Adrenal gland (tissue), 12 donors: ENCODE measurements around the gene EPB42. TPM values are rescaled to one million over a fixed set of nuclear protein-coding genes. Genes with fewer than 3 reads are reported as not detected.
A peak's percentile ranks its signal among the peaks of the same experiment; 100 is the strongest.

Experiments
- DNase-seq, 7 donors: peaks; one replicate each; pipeline ENCODE4 v3.0.0-alpha.2; 2019 to 2020
- H3K27ac ChIP-seq, 5 donors: fragments of 200-600 bp; sonication (generic) in 4 of 5; 1 replicate in 3 of 5; 2 replicates in 2 of 5; pipeline versions ENCODE4 v1.5.1 to v1.8.0; 2016 to 2020; ENCODE audit warnings: mild to moderate bottlenecking in 1 of 5
- H3K27me3 ChIP-seq: fragments of 200-600 bp; 2 replicates; pipeline ENCODE4 v1.8.0; 2021
- H3K36me3 ChIP-seq, 2 donors: fragments of 200-600 bp; replicated peaks in 1 of 2; 1 replicate in 1 of 2; 2 replicates in 1 of 2; pipeline versions ENCODE4 v1.5.1 to v1.8.0; 2018 to 2022
- H3K4me1 ChIP-seq, 2 donors: fragments of 200-600 bp; replicated peaks in 1 of 2; 1 replicate in 1 of 2; 2 replicates in 1 of 2; pipeline versions ENCODE4 v1.5.1 to v1.8.0; 2018 to 2021
- H3K4me3 ChIP-seq, 4 donors: fragments of 200-600 bp; sonication (generic) in 3 of 4; one replicate each; pipeline ENCODE4 v1.5.1; 2016 to 2018
- H3K9me3 ChIP-seq, 3 donors: fragments of 200-600 bp; sonication (generic) in 1 of 3; replicated peaks in 1 of 3; 1 replicate in 2 of 3; 2 replicates in 1 of 3; pipeline versions ENCODE4 v1.5.1 to v1.8.0; 2016 to 2021
- POLR2A ChIP-seq, 2 donors: fragments of 450-650 bp; IDR thresholded peaks; one replicate each; pipeline ENCODE4 v1.6.1; 2017; ENCODE audit warnings: antibody characterized with exemption in 2 of 2, mild to moderate bottlenecking in 2 of 2, moderate library complexity in 1 of 2
- WGBS, 4 donors: extraction: QIAGEN DNeasy Blood & Tissue Kit in 2 of 4; methylation state at CpG; one replicate each; pipeline versions ENCODE4 v1.1.5 to v1.1.7; 2013 to 2017; 5-methylcytosine and 5-hydroxymethylcytosine counted together
- intact Hi-C, 2 donors: fragments of 100-400 bp; cut with DNase I; formaldehyde crosslinking; loops; one replicate each; pipeline versions ENCODE4 v1.14.1 to v1.15.0; 2022 to 2023
- polyA plus RNA-seq, 3 donors: library from polyadenylated mRNA; stranded (reverse); fragments of 200-250 nt in 2 of 3; fragments of 350-450 nt in 1 of 3; fragmentation: Illumina TruSeq in 1 of 3; extraction: RNeasy Lipid Tissue Mini Kit (QIAGEN cat#74804) in 1 of 3; gene quantifications; one replicate each; pipeline ENCODE4 v1.2.3, GENCODE V29; 2013 to 2014
- total RNA-seq, 9 donors: library from RNA; depleted of rRNA in 4 of 9; stranded (reverse); fragments of >200 nt in 4 of 9; fragments of 120-200 nt in 1 of 9; fragmentation: NEBNext Ultra II Directional in 1 of 9; extraction: Animal tissue kit (Norgen Biotek cat#: 25700) in 1 of 9; gene quantifications; one replicate each; pipeline versions ENCODE4 v1.1.0 to v1.2.4, GENCODE V29; 2013 to 2023
- TF ChIP-seq, protein P1 (sequence below), 6 experiments: fragments of 450-650 bp in 4 of 6; fragments of 200-600 bp in 2 of 6; sonication (generic) in 1 of 6; IDR thresholded peaks; 1 replicate in 5 of 6; 2 replicates in 1 of 6; pipeline versions ENCODE4 v1.5.1 to v1.8.0; 2016 to 2021; ENCODE audit warnings: antibody characterized with exemption in 6 of 6, mild to moderate bottlenecking in 2 of 6, moderate library complexity in 1 of 6
- donor health status: healthy with polysubstance abuse.
- donor health status: Bipolar disorder and iron deficiency.
- donor health status: DM: yes; HTN: yes; CAD: no.
- donor health status: DM: no; HTN: no; CAD: no.
- donor health status: DM: no; HTN: no; CAD: no.
- donor health status: DM: yes; HTN: yes; CAD: no.

EPB42 gene
- total and polyA plus RNA-seq, 12 donors, result 0.10 to 4.7 (median 0.45) TPM; not detected in 9

DNA sequence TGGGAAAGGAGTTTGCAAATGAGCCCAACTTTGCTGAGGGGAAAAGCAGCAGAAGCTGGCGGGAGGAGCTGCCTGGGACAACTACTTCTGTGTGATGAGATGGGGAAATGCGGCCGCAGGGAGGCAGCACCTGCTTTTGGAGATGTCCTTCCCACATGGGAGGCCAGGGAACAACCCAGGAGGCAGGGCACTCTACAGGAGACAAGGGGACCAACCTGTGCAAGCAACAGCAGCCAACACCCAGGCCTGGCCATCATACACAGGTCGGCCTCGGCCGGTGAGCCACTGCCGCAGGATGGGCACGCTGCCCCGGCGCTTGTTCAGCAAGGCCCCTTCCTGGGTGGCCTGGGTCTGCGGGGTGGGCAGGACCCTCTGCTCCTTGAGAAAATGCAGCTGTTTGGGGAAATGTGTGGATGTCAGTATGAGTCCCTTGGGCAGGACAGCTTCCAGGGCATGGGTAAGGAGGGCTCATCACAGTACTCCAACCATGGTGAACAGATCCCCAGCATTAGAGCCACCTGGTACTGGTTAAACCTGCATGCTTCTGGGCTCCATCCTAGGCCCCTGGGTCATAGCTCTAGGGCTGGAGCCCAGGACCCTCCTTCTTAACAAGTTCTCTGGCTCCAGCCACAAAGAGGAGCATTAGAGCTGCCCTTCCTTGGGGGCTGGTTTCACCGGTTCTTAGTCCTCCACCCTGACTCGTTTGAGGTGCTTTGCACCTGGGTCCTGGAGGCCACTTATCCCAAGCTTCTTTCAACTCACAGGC is 11.6 kb downstream of the EPB42 start:
- H3K4me1 ChIP-seq, result no peaks in the 10 kb centered on the region
- no peak overlapping the region for H3K4me3 ChIP-seq
- H3K27ac ChIP-seq, result no peak overlapping the region
- TF ChIP-seq, protein P1, sequence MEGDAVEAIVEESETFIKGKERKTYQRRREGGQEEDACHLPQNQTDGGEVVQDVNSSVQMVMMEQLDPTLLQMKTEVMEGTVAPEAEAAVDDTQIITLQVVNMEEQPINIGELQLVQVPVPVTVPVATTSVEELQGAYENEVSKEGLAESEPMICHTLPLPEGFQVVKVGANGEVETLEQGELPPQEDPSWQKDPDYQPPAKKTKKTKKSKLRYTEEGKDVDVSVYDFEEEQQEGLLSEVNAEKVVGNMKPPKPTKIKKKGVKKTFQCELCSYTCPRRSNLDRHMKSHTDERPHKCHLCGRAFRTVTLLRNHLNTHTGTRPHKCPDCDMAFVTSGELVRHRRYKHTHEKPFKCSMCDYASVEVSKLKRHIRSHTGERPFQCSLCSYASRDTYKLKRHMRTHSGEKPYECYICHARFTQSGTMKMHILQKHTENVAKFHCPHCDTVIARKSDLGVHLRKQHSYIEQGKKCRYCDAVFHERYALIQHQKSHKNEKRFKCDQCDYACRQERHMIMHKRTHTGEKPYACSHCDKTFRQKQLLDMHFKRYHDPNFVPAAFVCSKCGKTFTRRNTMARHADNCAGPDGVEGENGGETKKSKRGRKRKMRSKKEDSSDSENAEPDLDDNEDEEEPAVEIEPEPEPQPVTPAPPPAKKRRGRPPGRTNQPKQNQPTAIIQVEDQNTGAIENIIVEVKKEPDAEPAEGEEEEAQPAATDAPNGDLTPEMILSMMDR (IDR thresholded peaks at IDR 0.05), result no peak
- TF ChIP-seq POLR2A (IDR thresholded peaks at IDR 0.05), result no peak
- no peaks in the 10 kb centered on the region for H3K36me3 ChIP-seq
- whole genome bisulfite sequencing, 4 donors, result 70 to 80% (median 78%) methylated on average over 5 to 13 of the region's 13 CpGs
- intact Hi-C loops, result no loop called here
- no peaks in the 10 kb centered on the region for H3K27me3 ChIP-seq
- peak in 2 of 7 donors; percentile 16 to 44 for DNase-seq
- no peaks in the 10 kb centered on the region for H3K9me3 ChIP-seq

DNA sequence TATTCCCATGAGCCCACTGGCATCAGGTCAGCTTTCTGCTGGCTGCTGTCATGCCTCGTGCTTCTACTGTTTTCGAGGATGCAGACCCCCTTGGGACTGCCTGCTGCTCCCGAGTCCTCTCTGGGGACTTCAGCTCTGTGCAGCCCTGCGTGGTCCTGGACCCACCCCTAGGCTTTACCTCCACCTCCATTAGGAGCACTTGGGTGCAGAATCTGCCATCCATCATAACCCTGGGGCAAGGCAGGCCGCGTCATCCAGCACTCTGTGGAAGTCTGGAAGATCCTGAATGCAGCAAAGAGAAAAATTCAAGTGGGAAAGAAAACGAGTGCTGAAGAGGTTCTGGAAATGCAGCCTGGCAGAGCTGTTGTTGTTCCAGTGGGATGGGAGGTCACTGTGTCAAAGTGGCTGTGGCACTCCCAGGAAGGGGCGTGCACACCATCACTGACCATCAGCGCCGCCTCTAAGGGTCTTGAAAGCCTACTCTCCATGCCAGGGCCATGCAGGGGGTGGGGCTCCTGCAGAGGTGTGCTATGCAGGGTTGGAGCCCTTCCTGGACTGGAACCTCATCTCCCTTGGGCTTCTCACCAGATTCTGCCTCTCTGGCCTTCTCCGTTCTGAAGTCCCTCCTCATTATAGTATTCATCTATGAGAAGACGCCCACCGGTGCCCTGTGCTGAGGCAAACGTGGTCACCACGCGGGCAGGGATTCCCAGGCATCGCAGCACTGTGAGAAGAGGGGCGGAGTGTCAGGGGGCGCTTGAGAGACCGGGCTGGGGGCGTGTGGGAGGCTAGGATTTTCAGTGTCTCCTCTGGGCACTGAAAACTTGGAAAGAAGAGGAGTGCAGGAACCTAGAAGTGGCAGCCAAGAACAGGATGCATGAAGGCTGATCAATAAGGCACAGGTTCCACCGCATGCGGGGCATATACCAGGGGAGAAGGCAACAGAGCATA is 12.5 kb downstream of the EPB42 start:
- TF ChIP-seq POLR2A (IDR thresholded peaks at IDR 0.05), result no peak
- TF ChIP-seq, protein P1 (IDR thresholded peaks at IDR 0.05), result no peak
- peaks cover 0 to 3% of the 10 kb centered on the region in 2 donors for H3K4me1 ChIP-seq
- no peaks in the 10 kb centered on the region for H3K36me3 ChIP-seq
- intact Hi-C loops, result no loop called here
- no peaks in the 10 kb centered on the region for H3K9me3 ChIP-seq
- no peak overlapping the region for H3K27ac ChIP-seq
- 67 to 68% (median 67%) methylated on average over 19 to 23 of the region's 23 CpGs for WGBS, 4 donors
- no peaks in the 10 kb centered on the region for H3K27me3 ChIP-seq
- no peak overlapping the region for H3K4me3 ChIP-seq
- peak in 2 of 7 donors; percentile 9 to 30 for DNase-seq

DNA sequence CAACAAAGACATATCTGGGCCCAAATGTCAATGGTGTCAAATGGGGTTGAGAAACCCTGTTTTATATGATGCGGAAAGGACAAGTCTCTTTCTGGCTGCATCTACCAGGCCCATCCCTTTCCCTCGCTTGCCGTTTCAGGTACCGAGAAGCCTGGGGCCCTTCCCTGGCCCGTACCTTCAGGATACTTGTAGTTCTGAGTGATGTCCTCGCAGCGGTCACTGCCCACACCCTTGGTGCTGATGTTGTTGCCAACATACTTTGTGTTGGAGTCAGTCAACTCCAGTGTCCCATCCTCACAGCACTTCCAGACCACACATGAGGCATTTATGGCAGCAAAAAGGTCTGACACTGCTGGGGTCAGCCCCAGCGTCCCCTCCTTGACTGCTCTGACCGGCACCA is 13.8 kb downstream of the EPB42 start:
- DNase-seq, result peak in 1 of 7 donors; percentile 15
- 85 to 93% (median 89%) methylated on average over 9 of the region's 9 CpGs for WGBS, 4 donors
- Histone ChIP-seq H3K4me1 (peaks cover 0 to 3% of the 10 kb centered on the region in 2 donors), H3K27me3 (no peaks in the 10 kb centered on the region), H3K4me3 (no peak overlapping the region), H3K36me3 (no peaks in the 10 kb centered on the region), H3K27ac (no peak overlapping the region), H3K9me3 (no peaks in the 10 kb centered on the region)
- no peak for TF ChIP-seq POLR2A (IDR thresholded peaks at IDR 0.05)
- TF ChIP-seq, protein P1 (IDR thresholded peaks at IDR 0.05), result no peak
- intact Hi-C loops, result no loop called here

DNA sequence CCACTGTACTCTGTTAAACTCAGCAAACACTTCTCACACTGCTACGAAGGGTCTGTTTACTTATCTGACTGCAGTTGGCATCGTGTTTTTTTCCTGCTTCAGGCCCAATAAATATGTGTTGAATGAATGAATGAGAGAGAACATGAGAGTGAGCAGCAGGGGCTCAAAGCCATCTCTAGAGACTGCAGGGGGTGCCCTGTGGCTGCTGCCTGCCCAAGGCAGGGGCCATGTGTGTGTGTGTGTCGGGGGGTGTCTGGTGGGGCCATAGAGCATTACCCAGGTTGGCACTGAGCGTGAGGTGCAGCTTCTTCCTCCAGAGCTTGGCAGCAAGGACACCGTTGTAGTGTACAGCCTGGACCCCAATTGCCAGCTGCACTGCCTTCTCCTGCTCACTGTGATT is 14.8 kb downstream of the EPB42 start:
- WGBS, 4 donors, result 85 to 93% (median 88%) methylated on average over 2 to 5 of the region's 5 CpGs
- Histone ChIP-seq H3K4me1 (peaks cover 0 to 3% of the 10 kb centered on the region in 2 donors), H3K27me3 (no peaks in the 10 kb centered on the region), H3K4me3 (no peak overlapping the region), H3K27ac (no peak overlapping the region), H3K9me3 (no peaks in the 10 kb centered on the region), H3K36me3 (no peaks in the 10 kb centered on the region)
- intact Hi-C loops, result no loop called here
- no peak for DNase-seq
- TF ChIP-seq, protein P1 (IDR thresholded peaks at IDR 0.05), result no peak
- TF ChIP-seq POLR2A (IDR thresholded peaks at IDR 0.05), result no peak
